Endothelial cell (in vitro differentiated cells): ENCODE measurements around the gene XRCC2. TPM values are rescaled to one million over a fixed set of nuclear protein-coding genes. Genes with fewer than 3 reads are reported as not detected.
"Not testable (repeated sequence)": the region's sequence is repeated elsewhere in the genome, so short reads cannot be mapped to it uniquely, and the experiment has no call there.

Experiments
- DNase-seq: peaks from one replicate; pipeline ENCODE4 v3.0.0; 2021; ENCODE audit warnings: low spot score
- H3K27ac Mint-ChIP-seq: one replicate; pipeline ENCODE4 v1.8.0; 2021; ENCODE audit warnings: mixed read lengths, inconsistent platforms; ENCODE audit not compliant: unreplicated experiment
- H3K27me3 Mint-ChIP-seq: one replicate; pipeline ENCODE4 v1.8.0; 2021; ENCODE audit warnings: mild to moderate bottlenecking, moderate library complexity, mixed read lengths, inconsistent platforms; ENCODE audit not compliant: unreplicated experiment
- H3K36me3 Mint-ChIP-seq: one replicate; pipeline ENCODE4 v1.8.0; 2021; ENCODE audit warnings: mild to moderate bottlenecking, low read depth, mixed read lengths, inconsistent platforms; ENCODE audit not compliant: unreplicated experiment
- H3K4me1 Mint-ChIP-seq: one replicate; pipeline ENCODE4 v1.8.0; 2021; ENCODE audit warnings: mild to moderate bottlenecking, mixed read lengths, inconsistent platforms; ENCODE audit not compliant: unreplicated experiment
- H3K4me3 Mint-ChIP-seq: one replicate; pipeline ENCODE4 v1.8.0; 2021; ENCODE audit warnings: mild to moderate bottlenecking, mixed read lengths, inconsistent platforms; ENCODE audit not compliant: unreplicated experiment
- H3K9me3 Mint-ChIP-seq: one replicate; pipeline ENCODE4 v1.8.0; 2021; ENCODE audit warnings: mixed read lengths, inconsistent platforms; ENCODE audit not compliant: unreplicated experiment
- total RNA-seq: library from RNA; stranded (reverse); fragmentation: NEBNext Ultra II Directional; extraction: Animal tissue kit (Norgen Biotek cat#: 25700); gene quantifications from one replicate; pipeline ENCODE4 v1.2.1, GENCODE V29; 2021; ENCODE audit not compliant: unreplicated experiment
- TF ChIP-seq, protein P1 (sequence below): fragments of 200-600 bp; sonication (generic); IDR thresholded peaks from one replicate; pipeline ENCODE4 v1.5.0; 2021; ENCODE audit warnings: antibody characterized with exemption; ENCODE audit not compliant: unreplicated experiment

The XRCC2 gene
- total RNA-seq, 1 donor from 2014 or later, result 2.9 TPM

DNA sequence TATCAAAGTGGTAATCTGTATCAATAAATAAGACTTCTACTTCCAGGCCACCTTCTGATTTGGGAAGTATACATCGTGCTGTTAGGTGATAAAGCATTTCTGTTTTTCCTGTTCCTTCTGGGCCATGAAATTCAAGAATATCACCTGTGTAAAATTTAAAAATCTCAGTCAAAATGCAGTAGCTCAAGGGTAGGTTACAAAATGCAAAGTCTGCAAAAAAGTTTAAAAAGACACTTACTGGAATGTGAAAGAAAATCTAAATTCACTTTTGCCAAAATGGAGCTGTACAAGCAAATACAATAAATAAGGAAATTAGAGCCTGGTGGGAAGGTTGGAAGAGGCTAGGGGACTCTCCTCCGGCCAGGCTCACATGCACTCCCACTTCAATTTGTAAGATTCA lies 26.7 kb downstream of the XRCC2 start:
- H3K9me3 Mint-ChIP-seq, result no peaks in the 10 kb centered on the region
- H3K4me1 Mint-ChIP-seq, result peaks cover under 1% of the 10 kb centered on the region
- no peak overlapping the region for H3K27ac Mint-ChIP-seq
- TF ChIP-seq, protein P1, sequence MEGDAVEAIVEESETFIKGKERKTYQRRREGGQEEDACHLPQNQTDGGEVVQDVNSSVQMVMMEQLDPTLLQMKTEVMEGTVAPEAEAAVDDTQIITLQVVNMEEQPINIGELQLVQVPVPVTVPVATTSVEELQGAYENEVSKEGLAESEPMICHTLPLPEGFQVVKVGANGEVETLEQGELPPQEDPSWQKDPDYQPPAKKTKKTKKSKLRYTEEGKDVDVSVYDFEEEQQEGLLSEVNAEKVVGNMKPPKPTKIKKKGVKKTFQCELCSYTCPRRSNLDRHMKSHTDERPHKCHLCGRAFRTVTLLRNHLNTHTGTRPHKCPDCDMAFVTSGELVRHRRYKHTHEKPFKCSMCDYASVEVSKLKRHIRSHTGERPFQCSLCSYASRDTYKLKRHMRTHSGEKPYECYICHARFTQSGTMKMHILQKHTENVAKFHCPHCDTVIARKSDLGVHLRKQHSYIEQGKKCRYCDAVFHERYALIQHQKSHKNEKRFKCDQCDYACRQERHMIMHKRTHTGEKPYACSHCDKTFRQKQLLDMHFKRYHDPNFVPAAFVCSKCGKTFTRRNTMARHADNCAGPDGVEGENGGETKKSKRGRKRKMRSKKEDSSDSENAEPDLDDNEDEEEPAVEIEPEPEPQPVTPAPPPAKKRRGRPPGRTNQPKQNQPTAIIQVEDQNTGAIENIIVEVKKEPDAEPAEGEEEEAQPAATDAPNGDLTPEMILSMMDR, result no peak
- H3K27me3 Mint-ChIP-seq, result no peaks in the 10 kb centered on the region
- no peak overlapping the region for H3K4me3 Mint-ChIP-seq
- H3K36me3 Mint-ChIP-seq, result no peaks in the 10 kb centered on the region
- DNase-seq, result no peak

DNA sequence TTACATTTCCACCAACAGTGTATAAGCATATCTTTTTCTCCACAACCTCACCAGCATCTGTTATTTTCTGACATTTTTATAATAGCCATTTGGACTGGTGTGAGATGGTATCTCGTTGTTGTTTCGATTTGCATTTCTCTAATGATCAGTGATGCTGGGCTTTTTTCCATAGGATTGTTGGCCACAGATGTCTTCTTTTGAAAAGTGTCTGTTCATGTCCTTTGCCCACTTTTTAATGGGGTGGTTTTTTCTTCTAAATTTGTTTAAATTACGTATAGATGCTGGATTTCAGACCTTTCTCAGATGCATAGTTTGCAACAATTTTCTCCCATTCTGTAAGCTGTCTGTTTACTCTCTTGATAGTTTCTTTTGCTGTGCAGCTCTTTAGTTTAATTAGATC lies 28.9 kb downstream of the XRCC2 start:
- Mint-ChIP-seq H3K36me3 (no peaks in the 10 kb centered on the region), H3K27me3 (no peaks in the 10 kb centered on the region), H3K27ac (no peak overlapping the region), H3K4me1 (peaks cover 4% of the 10 kb centered on the region), H3K9me3 (no peaks in the 10 kb centered on the region), H3K4me3 (no peak overlapping the region)
- no peak for DNase-seq
- TF ChIP-seq, protein P1, result no peak

DNA sequence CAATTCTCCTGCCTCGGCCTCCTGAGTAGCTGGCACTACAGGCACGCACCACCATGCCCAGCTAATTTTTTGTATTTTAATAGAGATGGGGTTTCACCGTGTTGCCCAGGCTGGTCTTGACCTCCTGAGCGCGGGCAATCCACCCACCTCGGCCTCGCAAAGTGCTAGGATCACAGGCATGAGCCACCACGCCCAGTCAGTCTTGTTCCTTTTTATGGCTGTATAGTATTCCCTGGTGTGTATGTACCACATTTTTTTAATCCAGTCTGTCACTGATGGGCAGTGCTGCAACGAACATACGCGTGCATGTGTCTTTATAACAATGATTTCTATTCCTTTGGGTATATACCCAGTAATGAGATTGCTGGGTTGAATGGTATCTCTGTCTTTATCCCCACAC lies 29.4 kb downstream of the XRCC2 start:
- DNase-seq, H3K4me3 Mint-ChIP-seq, H3K27me3 Mint-ChIP-seq, H3K27ac Mint-ChIP-seq, H3K36me3 Mint-ChIP-seq, H3K9me3 Mint-ChIP-seq, H3K4me1 Mint-ChIP-seq: not testable (repeated sequence)

DNA sequence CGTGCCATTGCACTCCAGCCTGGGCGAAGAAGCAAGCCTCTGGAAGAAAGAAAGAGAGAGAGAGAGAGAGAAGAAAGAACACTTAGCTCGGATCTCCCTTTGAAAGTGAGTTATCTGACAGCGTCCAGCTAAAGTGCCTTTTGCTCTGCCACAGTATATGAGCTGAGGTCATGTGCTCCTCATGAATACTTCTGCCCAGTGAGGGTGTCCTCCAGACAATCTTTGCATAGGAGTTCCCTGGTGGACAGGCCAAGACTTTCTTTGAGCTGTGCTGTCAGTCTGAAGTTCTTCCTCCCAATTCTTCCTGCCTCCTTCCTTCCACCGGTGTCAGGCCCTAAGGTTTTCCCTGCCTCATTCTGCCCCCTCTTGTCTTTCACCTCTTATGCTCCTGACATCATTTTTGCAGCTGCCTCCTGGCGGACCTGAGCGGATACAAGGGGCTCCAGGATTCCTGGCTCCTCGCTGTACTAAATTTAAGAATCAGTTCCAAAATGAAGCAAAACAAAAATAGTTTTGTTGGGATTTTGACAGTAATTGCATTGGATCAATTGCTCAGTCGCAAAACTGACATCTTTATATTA lies 31.9 kb downstream of the XRCC2 start:
- peak; percentile 4 for DNase-seq
- TF ChIP-seq, protein P1, result no peak
- Mint-ChIP-seq H3K36me3 (no peaks in the 10 kb centered on the region), H3K27me3 (peaks cover 2% of the 10 kb centered on the region), H3K9me3 (no peaks in the 10 kb centered on the region), H3K4me3 (no peak overlapping the region), H3K4me1 (peaks cover 4% of the 10 kb centered on the region), H3K27ac (no peak overlapping the region)

DNA sequence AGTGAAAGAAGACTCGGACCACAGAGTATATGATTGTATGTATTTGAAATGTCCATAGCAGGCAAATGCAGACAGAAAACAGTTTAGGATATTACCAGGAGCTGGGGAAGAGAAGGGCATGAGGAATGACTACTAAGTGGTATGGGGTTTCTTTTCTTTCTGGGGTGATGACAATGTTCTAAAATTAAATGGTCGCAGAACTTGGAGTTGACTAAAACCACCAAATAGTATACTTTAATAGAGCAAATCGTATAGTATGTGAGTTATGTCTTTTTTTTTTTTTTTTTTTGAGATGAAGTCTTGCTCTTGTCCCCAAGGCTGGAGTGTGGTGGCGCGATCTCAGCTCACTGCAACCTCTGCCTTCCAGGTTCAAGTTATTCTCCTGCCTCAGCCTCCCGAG lies 34.6 kb downstream of the XRCC2 start:
- H3K27me3 Mint-ChIP-seq, result peaks cover 2% of the 10 kb centered on the region
- H3K4me1 Mint-ChIP-seq, result peaks cover 4% of the 10 kb centered on the region
- no peak overlapping the region for H3K27ac Mint-ChIP-seq
- no peak for DNase-seq
- no peaks in the 10 kb centered on the region for H3K36me3 Mint-ChIP-seq
- H3K4me3 Mint-ChIP-seq, result no peak overlapping the region
- TF ChIP-seq, protein P1, result no peak
- H3K9me3 Mint-ChIP-seq, result no peaks in the 10 kb centered on the region
